Stomach (tissue), 9 donors: ENCODE results near the gene ROBO1. TPM values are rescaled to one million over a fixed set of nuclear protein-coding genes. Genes with fewer than 3 reads are reported as not detected.

Source experiments
- DNase-seq, 2 donors: peaks; one replicate each; pipeline versions ENCODE4 v3.0.0 to v3.0.0-alpha.2; 2013 to 2019
- H3K27ac ChIP-seq, 5 donors: fragments of 200-600 bp in 4 of 5; sonication (generic) in 4 of 5; one replicate each; pipeline ENCODE4 v1.5.1; 2013 to 2019; ENCODE audit warnings: mild to moderate bottlenecking in 1 of 5, moderate library complexity in 1 of 5
- H3K27me3 ChIP-seq, 3 donors: fragments of 200-600 bp; sonication (generic); one replicate each; pipeline ENCODE4 v1.5.1; 2017 to 2019; ENCODE audit warnings: mixed run types in 1 of 3
- H3K36me3 ChIP-seq, 4 donors: fragments of 200-600 bp; sonication (generic); 1 replicate in 3 of 4; 2 replicates in 1 of 4; pipeline ENCODE4 v1.5.1; 2016 to 2019
- H3K4me1 ChIP-seq, 4 donors: fragments of 200-600 bp; sonication (generic); one replicate each; pipeline ENCODE4 v1.5.1; 2016 to 2019
- H3K4me3 ChIP-seq, 4 donors: fragments of 200-600 bp; sonication (generic) in 3 of 4; one replicate each; pipeline ENCODE4 v1.5.1; 2016 to 2019; ENCODE audit warnings: mild to moderate bottlenecking in 1 of 4
- H3K9me3 ChIP-seq, 4 donors: fragments of 200-600 bp; sonication (generic); one replicate each; pipeline ENCODE4 v1.5.1; 2016 to 2019
- EP300 ChIP-seq: sonication (generic); formaldehyde crosslinking; IDR thresholded peaks from one replicate; pipeline ENCODE4 v1.6.1; 2017; ENCODE audit warnings: antibody characterized with exemption
- POLR2A ChIP-seq, 4 donors: fragments of 450-650 bp; IDR thresholded peaks; one replicate each; pipeline ENCODE4 v1.6.1; 2016; ENCODE audit warnings: antibody characterized with exemption in 4 of 4, control low read depth in 2 of 4, mild to moderate bottlenecking in 1 of 4, moderate library complexity in 1 of 4
- POLR2AphosphoS5 ChIP-seq, 3 donors: sonication (generic); formaldehyde crosslinking; IDR thresholded peaks; one replicate each; pipeline ENCODE4 v1.6.1; 2016; ENCODE audit warnings: antibody characterized with exemption in 3 of 3
- WGBS, 5 donors: extraction: QIAGEN DNeasy Blood & Tissue Kit in 3 of 5; methylation state at CpG; one replicate each; pipeline versions ENCODE4 v1.1.5 to v1.1.7; 2013 to 2018; 5-methylcytosine and 5-hydroxymethylcytosine counted together
- intact Hi-C: fragments of 100-400 bp; cut with DNase I; formaldehyde crosslinking; loops from one replicate; pipeline ENCODE4 v1.15.1; 2023; ENCODE audit warnings: low total_unique reads
- polyA plus RNA-seq, 3 donors: library from polyadenylated mRNA; stranded (reverse); fragments of 200-250 nt; gene quantifications; one replicate each; pipeline ENCODE4 v1.2.3, GENCODE V29; 2013
- total RNA-seq, 5 donors: library from RNA; depleted of rRNA; stranded (reverse); fragments of >200 nt; gene quantifications; one replicate each; pipeline versions ENCODE4 v1.1.0 to v1.2.3, GENCODE V29; 2014 to 2016
- TF ChIP-seq, protein P1 (sequence below), 7 experiments: fragments of 450-650 bp in 4 of 7; fragments of 200-600 bp in 3 of 7; sonication (generic) in 3 of 7; IDR thresholded peaks; one replicate each; pipeline ENCODE4 v1.5.1; 2016 to 2019; ENCODE audit warnings: antibody characterized with exemption in 7 of 7, control low read depth in 2 of 7, mild to moderate bottlenecking in 1 of 7
- donor health status: healthy with polysubstance abuse.
- donor health status: Bipolar disorder and iron deficiency.
- donor health status: healthy.

The ROBO1 gene
- total and polyA plus RNA-seq, 8 donors: 2.0 to 174 (median 4.5) TPM

DNA sequence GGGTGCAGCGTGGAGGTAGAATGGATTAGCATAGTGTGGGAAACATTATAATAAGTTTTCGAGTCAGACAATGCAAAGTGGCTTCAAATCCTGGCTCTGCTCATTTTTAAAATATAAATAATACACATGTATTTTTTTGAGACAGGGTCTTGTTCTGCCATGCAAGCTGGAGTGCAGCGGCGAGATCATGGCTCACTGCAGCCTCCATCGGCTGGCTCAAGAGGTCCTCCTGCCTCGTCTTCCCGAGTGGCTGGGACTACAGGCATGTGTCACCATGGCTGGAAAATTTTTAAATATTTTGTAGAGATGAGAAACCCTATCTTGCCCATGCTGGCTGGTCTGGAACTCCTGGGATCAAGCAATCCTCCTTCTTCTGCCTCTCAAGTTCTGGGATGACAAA, 194.9 kb downstream of the ROBO1 start:
- intact Hi-C loops: no loop called here
- Histone ChIP-seq H3K4me3 (no peak overlapping the region), H3K4me1 (no peaks in the 10 kb centered on the region), H3K27me3 (no peaks in the 10 kb centered on the region), H3K27ac (no peak overlapping the region), H3K9me3 (no peaks in the 10 kb centered on the region), H3K36me3 (no peaks in the 10 kb centered on the region)
- TF ChIP-seq POLR2A (IDR thresholded peaks at IDR 0.05) (no peak), POLR2AphosphoS5 (IDR thresholded peaks at IDR 0.05) (no peak), EP300 (no peak)
- TF ChIP-seq, protein P1, sequence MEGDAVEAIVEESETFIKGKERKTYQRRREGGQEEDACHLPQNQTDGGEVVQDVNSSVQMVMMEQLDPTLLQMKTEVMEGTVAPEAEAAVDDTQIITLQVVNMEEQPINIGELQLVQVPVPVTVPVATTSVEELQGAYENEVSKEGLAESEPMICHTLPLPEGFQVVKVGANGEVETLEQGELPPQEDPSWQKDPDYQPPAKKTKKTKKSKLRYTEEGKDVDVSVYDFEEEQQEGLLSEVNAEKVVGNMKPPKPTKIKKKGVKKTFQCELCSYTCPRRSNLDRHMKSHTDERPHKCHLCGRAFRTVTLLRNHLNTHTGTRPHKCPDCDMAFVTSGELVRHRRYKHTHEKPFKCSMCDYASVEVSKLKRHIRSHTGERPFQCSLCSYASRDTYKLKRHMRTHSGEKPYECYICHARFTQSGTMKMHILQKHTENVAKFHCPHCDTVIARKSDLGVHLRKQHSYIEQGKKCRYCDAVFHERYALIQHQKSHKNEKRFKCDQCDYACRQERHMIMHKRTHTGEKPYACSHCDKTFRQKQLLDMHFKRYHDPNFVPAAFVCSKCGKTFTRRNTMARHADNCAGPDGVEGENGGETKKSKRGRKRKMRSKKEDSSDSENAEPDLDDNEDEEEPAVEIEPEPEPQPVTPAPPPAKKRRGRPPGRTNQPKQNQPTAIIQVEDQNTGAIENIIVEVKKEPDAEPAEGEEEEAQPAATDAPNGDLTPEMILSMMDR (IDR thresholded peaks at IDR 0.05): no peak
- DNase-seq: no peak
- WGBS, 5 donors: 81 to 89% (median 82%) methylated on average over 7 of the region's 7 CpGs

DNA sequence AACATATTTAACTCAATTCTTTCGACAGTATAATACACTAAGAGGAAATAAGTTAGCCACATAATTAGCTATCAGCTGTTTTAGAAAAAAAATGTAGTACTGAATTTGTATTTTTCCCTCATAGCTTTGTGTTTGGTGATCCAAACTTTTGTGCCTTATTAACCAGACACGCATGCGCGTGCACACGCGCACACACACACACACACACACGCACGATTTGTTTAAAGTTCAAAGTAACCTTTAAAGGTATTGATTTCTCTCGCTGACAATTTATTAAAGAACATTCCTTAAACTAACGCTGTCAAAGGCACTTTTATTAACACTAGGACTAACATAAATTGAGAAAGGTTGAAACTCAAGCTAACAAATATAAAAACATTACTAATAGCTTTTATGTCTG, 198.9 kb downstream of the ROBO1 start:
- Histone ChIP-seq H3K27me3 (no peaks in the 10 kb centered on the region), H3K27ac (no peak overlapping the region), H3K4me1 (no peaks in the 10 kb centered on the region), H3K9me3 (no peaks in the 10 kb centered on the region), H3K36me3 (no peaks in the 10 kb centered on the region), H3K4me3 (no peak overlapping the region)
- intact Hi-C loops: no loop called here
- DNase-seq: no peak
- TF ChIP-seq EP300 (no peak), POLR2AphosphoS5 (IDR thresholded peaks at IDR 0.05) (no peak), POLR2A (IDR thresholded peaks at IDR 0.05) (no peak)
- TF ChIP-seq, protein P1 (IDR thresholded peaks at IDR 0.05): no peak
- WGBS, 5 donors: 62 to 73% (median 66%) methylated on average over 10 of the region's 10 CpGs

DNA sequence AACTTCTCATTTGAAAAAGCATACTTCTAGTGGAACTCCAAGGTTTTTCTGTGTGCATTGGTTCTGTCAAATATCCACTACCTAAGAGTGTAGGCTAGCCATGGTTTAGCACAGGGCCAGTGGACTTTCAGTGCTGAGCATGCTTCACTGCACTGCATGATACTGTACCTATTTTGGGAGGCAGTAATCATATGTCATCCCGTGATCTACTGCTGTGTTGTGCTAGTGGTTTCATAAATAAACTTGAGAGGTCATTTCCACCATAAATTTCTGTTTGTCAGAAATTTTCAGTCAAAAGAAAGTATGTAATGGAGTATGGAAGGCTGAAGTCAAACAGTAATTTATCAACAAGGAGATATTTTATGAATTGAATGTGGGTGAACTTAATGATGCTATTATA, 203.6 kb downstream of the ROBO1 start:
- Histone ChIP-seq H3K27me3 (no peaks in the 10 kb centered on the region), H3K4me3 (no peak overlapping the region), H3K4me1 (no peaks in the 10 kb centered on the region), H3K36me3 (no peaks in the 10 kb centered on the region), H3K27ac (no peak overlapping the region), H3K9me3 (no peaks in the 10 kb centered on the region)
- intact Hi-C loops: no loop called here
- DNase-seq: no peak
- 19 to 70% (median 49%) methylated on average over 1 of the region's 1 CpG for WGBS, 5 donors
- TF ChIP-seq, protein P1 (IDR thresholded peaks at IDR 0.05): no peak
- TF ChIP-seq EP300: no peak
- TF ChIP-seq POLR2A (IDR thresholded peaks at IDR 0.05): no peak
- TF ChIP-seq POLR2AphosphoS5 (IDR thresholded peaks at IDR 0.05): no peak

DNA sequence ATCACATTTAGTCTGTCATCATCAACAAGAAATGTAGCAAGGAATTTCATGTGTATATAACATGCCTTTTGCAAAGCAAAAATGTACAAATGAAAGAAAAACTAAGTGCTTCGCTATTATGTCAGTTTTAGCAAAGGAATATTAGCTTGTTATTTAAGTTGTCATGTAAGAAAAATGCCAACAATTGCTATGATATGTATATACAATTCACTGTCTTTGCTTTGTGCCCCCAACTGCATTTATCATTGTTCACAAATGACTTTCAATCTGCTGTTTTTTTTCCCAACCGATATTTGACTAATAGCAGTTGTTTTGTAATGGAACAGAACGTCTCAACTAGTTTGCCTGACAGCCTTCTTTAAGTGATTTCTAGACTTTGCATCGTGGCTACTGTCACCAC, 207.1 kb downstream of the ROBO1 start:
- no peaks in the 10 kb centered on the region for H3K9me3 ChIP-seq
- DNase-seq: no peak
- intact Hi-C loops: no loop called here
- no peak overlapping the region for H3K4me3 ChIP-seq
- no peaks in the 10 kb centered on the region for H3K36me3 ChIP-seq
- no peak overlapping the region for H3K27ac ChIP-seq
- TF ChIP-seq, protein P1 (IDR thresholded peaks at IDR 0.05): no peak
- no peaks in the 10 kb centered on the region for H3K27me3 ChIP-seq
- WGBS, 5 donors: 61 to 81% (median 72%) methylated on average over 4 of the region's 4 CpGs
- H3K4me1 ChIP-seq: no peaks in the 10 kb centered on the region
